Gastroesophageal sphincter (tissue), 4 donors: Measurements from ENCODE around the gene TMEM167B. TPM values are rescaled to one million over a fixed set of nuclear protein-coding genes. Genes with fewer than 3 reads are reported as not detected.
A peak's percentile ranks its signal among the peaks of the same experiment; 100 is the strongest.

Experiments
- ATAC-seq: fragments of 150-250 bp; one replicate; pipeline ENCODE4 v1.9.1; 2016; ENCODE audit warnings: mild to moderate bottlenecking, moderate library complexity
- H3K27ac ChIP-seq, 4 donors: fragments of 200-600 bp; sonication (generic) in 3 of 4; 1 replicate in 3 of 4; 2 replicates in 1 of 4; pipeline ENCODE4 v1.5.1; 2016 to 2019
- H3K27me3 ChIP-seq: fragments of 200-600 bp; sonication (generic); one replicate; pipeline ENCODE4 v1.5.1; 2019
- H3K36me3 ChIP-seq, 2 donors: fragments of 200-600 bp; sonication (generic); one replicate each; pipeline ENCODE4 v1.5.1; 2019; ENCODE audit warnings: control low read depth in 1 of 2
- H3K4me1 ChIP-seq, 3 donors: fragments of 200-600 bp; sonication (generic); 1 replicate in 2 of 3; 2 replicates in 1 of 3; pipeline ENCODE4 v1.5.1; 2016 to 2019; ENCODE audit warnings: control low read depth in 2 of 3
- H3K4me3 ChIP-seq, 2 donors: fragments of 200-600 bp; sonication (generic); one replicate each; pipeline ENCODE4 v1.5.1; 2019; ENCODE audit warnings: mild to moderate bottlenecking in 1 of 2, moderate library complexity in 1 of 2
- H3K9me3 ChIP-seq, 3 donors: fragments of 200-600 bp; sonication (generic); one replicate each; pipeline ENCODE4 v1.5.1; 2017 to 2019; ENCODE audit warnings: control low read depth in 2 of 3
- CTCF ChIP-seq, 4 experiments: fragments of 200-600 bp in 2 of 4; fragments of 450-650 bp in 2 of 4; sonication (generic) in 1 of 4; IDR thresholded peaks; one replicate each; pipeline ENCODE4 v1.5.1; 2017 to 2019; ENCODE audit warnings: antibody characterized with exemption in 4 of 4, mild to moderate bottlenecking in 2 of 4, moderate library complexity in 2 of 4
- EP300 ChIP-seq: sonication (generic); formaldehyde crosslinking; IDR thresholded peaks from one replicate; pipeline ENCODE4 v1.6.1; 2017; ENCODE audit warnings: antibody characterized with exemption, mild to moderate bottlenecking
- POLR2A ChIP-seq, 2 donors: fragments of 450-650 bp; IDR thresholded peaks; one replicate each; pipeline ENCODE4 v1.6.1; 2017; ENCODE audit warnings: antibody characterized with exemption in 2 of 2, mild to moderate bottlenecking in 2 of 2, moderate library complexity in 1 of 2
- POLR2AphosphoS5 ChIP-seq: sonication (generic); formaldehyde crosslinking; IDR thresholded peaks from one replicate; pipeline ENCODE4 v1.6.1; 2017; ENCODE audit warnings: antibody characterized with exemption
- WGBS, 2 donors: methylation state at CpG; one replicate each; pipeline ENCODE4 v1.1.5; 2018; ENCODE audit warnings: low coverage in 1 of 2; 5-methylcytosine and 5-hydroxymethylcytosine counted together
- total RNA-seq, 4 donors: library from RNA; depleted of rRNA; stranded (reverse); fragments of >200 nt; gene quantifications; one replicate each; pipeline ENCODE4 v1.1.0, GENCODE V29; 2016

The TMEM167B gene
- total RNA-seq, 4 donors from 2014 or later, result 29.3 to 42.3 (median 31.7) TPM

- Histone ChIP-seq H3K9me3 (no peaks in the 10 kb centered on the region), H3K27ac (no peak overlapping the region), H3K36me3 (peaks cover 0 to 10% of the 10 kb centered on the region in 2 donors), H3K4me1 (peaks cover 0 to 14% (median 4%) of the 10 kb centered on the region in 3 donors), H3K27me3 (no peaks in the 10 kb centered on the region), H3K4me3 (no peak overlapping the region)
- 74 to 83% methylated on average over 3 to 4 of the region's 4 CpGs for WGBS, 2 donors
- TF ChIP-seq POLR2AphosphoS5 (no peak), CTCF (IDR thresholded peaks at IDR 0.05) (no peak), POLR2A (IDR thresholded peaks at IDR 0.05) (no peak), EP300 (no peak)
- ATAC-seq, result no peak
These were observed 15.3 kb downstream of the TMEM167B start for GRCh38 chr1:109105881-109106280.

- TF ChIP-seq POLR2AphosphoS5 (no peak), CTCF (IDR thresholded peaks at IDR 0.05) (no peak), EP300 (no peak), POLR2A (IDR thresholded peaks at IDR 0.05) (no peak)
- Histone ChIP-seq H3K27me3 (no peaks in the 10 kb centered on the region), H3K9me3 (no peaks in the 10 kb centered on the region), H3K4me1 (peaks cover 0 to 8% (median 0%) of the 10 kb centered on the region in 3 donors), H3K4me3 (no peak overlapping the region), H3K36me3 (peaks cover 0 to 4% of the 10 kb centered on the region in 2 donors), H3K27ac (no peak overlapping the region)
- 75 to 87% methylated on average over 7 of the region's 7 CpGs for WGBS, 2 donors
- ATAC-seq, result no peak
These were observed 17.2 kb downstream of the TMEM167B start for GRCh38 chr1:109107785-109108184.

GRCh38 chr1:109109906-109110305 lies 19.3 kb downstream of the TMEM167B start:
- TF ChIP-seq EP300 (no peak), POLR2AphosphoS5 (no peak), CTCF (IDR thresholded peaks at IDR 0.05) (no peak), POLR2A (IDR thresholded peaks at IDR 0.05) (no peak)
- 62 to 80% methylated on average over 1 to 3 of the region's 3 CpGs for WGBS, 2 donors

GRCh38 chr1:109111386-109112055 lies 21.0 kb downstream of the TMEM167B start:
- TF ChIP-seq EP300 (no peak), CTCF (IDR thresholded peaks at IDR 0.05) (no peak), POLR2A (IDR thresholded peaks at IDR 0.05) (no peak), POLR2AphosphoS5 (no peak)
- no peak for ATAC-seq

More at GRCh38 chr1:109109906-109110305, 19.3 kb downstream of the TMEM167B start:
- H3K4me1 ChIP-seq, result peaks cover 0 to 25% (median 11%) of the 10 kb centered on the region in 3 donors
- ATAC-seq, result no peak
- H3K4me3 ChIP-seq, result no peak overlapping the region
- no peaks in the 10 kb centered on the region for H3K36me3 ChIP-seq
- peaks cover 16% of the 10 kb centered on the region for H3K27me3 ChIP-seq
- no peak overlapping the region for H3K27ac ChIP-seq
- no peaks in the 10 kb centered on the region for H3K9me3 ChIP-seq

GRCh38 chr1:109112056-109112651 lies 21.6 kb downstream of the TMEM167B start:
- H3K9me3 ChIP-seq, result no peaks in the 10 kb centered on the region

More at GRCh38 chr1:109111386-109112055, 21.0 kb downstream of the TMEM167B start:
- Histone ChIP-seq H3K27ac (no peak overlapping the region), H3K9me3 (no peaks in the 10 kb centered on the region), H3K4me1 (peaks cover 0 to 25% (median 11%) of the 10 kb centered on the region in 3 donors), H3K36me3 (no peaks in the 10 kb centered on the region), H3K27me3 (peaks cover 31% of the 10 kb centered on the region), H3K4me3 (no peak overlapping the region)
- 54 to 71% methylated on average over 4 to 5 of the region's 5 CpGs for WGBS, 2 donors

More at GRCh38 chr1:109112056-109112651, 21.6 kb downstream of the TMEM167B start:
- Histone ChIP-seq H3K4me1 (peaks cover 0 to 25% (median 11%) of the 10 kb centered on the region in 3 donors), H3K4me3 (peak overlapping the region; percentile 17 to 47), H3K36me3 (no peaks in the 10 kb centered on the region), H3K27me3 (peaks cover 37% of the 10 kb centered on the region), H3K27ac (peak overlapping the region in 2 of 4 donors; percentile 18 to 33)
- TF ChIP-seq POLR2A (IDR thresholded peaks at IDR 0.05) (no peak), CTCF (IDR thresholded peaks at IDR 0.05) (peak in 1 of 4 experiments; percentile 18), EP300 (no peak), POLR2AphosphoS5 (no peak)
- ATAC-seq, result no peak
- WGBS, 2 donors, result 28 to 51% methylated on average over 3 to 4 of the region's 10 CpGs
